NCI-H1048 (cell line): ENCODE measurements around the gene TP73.
"Not testable (repeated sequence)": the region's sequence is repeated elsewhere in the genome, so short reads cannot be mapped to it uniquely, and the experiment has no call there.

ENCODE experiments used
- DNase-seq: peaks from one replicate; lab custom pipeline; 2025; lab: John Stamatoyannopoulos, UW

Gene TP73

DNA sequence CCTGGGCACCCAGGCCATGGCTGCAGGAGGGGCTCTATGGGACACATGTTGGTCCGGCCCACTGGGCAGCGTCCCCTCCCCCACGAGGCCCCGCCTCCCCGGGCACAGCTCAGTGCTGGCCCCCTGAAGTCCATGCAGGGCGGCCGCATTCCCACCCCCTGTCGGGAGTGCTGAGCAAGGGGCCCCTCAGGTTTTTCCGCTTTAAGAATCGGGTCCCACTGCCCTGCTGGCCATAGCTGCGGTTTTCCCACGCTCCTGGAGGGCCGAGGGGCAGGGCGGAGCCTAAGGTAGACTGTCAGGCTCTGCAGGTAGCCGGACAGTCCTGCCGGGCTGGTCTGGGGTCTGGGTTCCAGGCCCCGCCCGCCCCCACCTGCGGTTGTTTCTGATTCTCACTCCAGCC lies 56.5 kb downstream of the TP73 start:
- DNase-seq: no peak

DNA sequence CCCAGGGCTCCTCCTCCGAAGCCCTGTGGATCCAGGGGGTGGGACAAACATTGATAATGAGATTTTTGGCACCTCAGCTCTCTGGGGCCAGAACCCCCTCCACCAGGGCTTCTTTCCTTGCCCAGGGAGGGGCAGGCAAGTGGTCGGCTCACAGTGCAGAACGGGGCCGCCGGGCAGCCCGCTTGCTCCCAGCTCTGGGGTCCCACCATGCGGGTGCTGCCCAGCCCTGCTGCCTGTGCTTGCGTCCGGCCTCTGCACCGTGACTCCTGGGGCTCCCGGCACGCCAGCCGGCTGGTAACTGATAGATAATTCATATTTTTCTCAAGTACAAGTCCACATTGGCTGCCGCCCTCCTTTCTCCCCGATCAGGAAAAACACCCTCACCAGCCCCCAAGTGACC lies 57.9 kb downstream of the TP73 start:
- DNase-seq: no peak

DNA sequence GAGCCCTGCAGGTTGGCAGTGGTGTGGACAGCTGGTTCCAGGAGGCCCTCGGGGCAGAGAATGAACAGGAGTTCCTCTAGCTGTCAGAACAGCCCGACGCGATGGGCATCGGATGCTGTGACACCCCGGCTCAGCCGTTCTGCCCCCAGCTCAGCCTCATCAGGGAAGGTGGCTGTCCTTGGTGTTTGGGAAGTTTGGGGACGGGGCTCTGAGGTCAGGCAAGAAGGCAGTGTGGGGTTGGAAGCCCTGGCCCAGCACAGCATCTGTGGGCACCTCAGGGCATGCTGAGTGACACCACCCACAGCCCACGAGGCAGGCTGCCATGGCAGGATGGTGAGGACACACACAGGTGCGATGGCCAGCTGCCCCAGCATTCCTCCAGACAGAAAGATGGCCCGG lies 59.1 kb downstream of the TP73 start:
- no peak for DNase-seq

DNA sequence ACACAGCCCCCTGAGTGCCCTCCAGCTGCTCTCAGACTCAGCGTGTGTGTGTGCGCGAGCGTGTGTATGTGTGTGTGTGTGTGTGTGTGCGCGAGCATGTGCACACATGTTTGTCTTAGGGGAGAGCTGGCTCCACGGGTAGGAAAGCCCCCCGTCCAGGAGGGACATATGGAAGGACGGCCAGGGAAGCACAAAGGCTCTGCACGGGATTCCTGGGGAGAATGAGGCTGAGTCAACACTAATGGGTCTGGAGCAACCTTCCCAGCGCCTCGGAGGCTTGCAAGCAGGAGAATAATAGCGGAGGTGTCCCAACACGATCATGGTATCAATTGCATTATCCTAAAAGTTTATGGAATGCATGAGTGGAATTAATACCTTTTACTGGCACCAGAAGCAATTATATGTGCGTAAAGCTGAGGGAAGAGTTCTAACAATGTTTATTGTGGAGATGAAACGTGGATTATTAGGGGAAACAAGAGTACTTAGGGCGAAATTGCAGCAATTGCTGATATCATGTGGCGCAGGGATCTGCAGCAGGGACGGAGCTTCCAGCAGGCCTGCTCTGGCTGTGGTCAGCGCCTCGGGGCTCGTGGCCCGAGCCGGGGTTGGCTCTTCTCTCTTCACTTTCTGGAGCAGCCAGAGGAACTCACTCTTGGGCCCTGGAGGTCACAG lies 59.6 kb downstream of the TP73 start:
- DNase-seq: no peak

DNA sequence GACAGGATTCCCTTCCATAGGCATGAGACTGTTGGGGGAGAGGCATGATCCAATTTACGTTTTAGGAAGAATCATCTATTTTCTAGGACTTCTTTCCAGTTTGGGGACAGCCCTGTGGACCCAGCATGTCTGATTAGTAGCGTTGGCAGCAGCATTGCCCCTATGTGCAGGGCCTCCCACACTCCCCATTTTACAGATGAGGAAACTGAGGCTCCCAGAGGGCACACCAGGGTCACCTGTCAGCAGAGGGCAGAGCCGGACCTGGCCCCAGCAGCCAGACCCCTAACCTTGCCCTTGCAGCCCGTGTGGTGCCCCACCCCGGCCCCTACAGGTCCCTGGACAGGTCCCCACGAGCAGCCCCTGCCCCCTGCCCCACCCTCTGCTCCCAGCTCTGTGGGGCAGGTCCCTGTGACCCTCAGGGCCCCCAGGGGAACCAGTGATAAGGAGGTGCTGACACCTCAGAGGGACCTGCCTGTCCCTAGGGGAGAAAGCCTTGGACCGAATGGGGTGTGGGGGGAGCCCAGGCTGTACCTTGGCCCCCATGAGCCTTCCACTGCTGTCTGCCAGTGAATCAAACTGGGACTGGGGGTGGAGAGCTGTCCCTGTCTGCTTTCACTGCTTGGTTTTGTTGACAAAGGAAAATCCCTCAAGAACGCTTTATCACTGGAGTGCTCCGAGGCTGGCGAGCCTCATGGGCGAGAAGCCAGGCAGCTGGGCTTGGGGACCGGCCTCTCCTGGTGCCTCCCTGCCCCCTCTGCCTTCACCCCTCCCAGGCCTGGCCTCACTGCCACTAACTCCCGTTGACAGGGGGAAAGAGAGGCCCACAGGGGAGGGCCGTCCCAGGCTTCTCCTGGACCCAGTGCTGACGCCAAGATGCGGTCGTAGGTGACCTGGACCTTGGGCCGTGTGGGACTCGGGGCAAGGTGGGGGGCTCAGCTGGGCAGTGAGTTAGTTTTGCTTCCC lies 60.5 kb downstream of the TP73 start:
- no peak for DNase-seq

DNA sequence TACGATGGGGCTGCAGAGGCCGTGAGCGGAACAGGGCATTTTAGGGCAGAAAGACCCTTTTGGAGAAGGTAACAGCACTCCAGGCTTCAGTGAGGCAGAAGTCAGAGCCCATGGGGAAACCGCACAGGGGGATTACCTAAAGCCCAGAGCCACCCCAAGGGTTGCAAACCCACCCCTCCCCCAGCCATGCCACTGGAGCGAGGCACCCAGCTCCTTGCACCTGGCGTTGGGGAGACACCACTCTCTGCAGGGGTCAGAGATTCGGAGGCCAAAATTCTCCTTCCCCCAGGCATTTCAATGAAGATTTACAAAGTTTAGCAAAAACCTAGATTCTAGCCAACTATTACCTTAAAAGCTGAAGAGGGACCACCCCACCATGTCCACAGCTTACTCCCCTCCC lies 61.5 kb downstream of the TP73 start:
- DNase-seq: no peak

DNA sequence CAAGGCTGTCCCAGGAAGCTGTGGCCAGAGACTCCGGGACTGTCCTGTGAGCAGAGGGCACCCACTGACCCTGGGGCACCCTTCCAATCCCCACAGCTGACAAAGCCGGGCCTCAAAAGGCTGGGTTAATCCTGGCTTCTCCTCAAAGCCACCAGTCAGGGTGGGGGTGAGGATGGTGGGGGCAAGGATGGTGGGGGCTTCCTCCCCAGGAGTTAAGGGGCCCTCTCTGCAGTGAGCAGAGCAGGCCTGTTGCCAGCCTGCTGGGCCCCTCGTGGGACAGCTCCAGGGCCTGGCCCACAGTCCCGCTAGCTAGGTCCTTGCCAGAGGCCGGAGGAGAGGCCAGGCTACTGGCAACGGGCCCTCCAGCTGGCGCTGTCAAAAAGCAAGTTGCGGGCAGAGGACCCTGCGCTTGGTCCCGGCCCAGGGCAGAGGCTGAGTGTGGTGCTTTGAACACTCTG lies 62.0 kb downstream of the TP73 start:
- no peak for DNase-seq

DNA sequence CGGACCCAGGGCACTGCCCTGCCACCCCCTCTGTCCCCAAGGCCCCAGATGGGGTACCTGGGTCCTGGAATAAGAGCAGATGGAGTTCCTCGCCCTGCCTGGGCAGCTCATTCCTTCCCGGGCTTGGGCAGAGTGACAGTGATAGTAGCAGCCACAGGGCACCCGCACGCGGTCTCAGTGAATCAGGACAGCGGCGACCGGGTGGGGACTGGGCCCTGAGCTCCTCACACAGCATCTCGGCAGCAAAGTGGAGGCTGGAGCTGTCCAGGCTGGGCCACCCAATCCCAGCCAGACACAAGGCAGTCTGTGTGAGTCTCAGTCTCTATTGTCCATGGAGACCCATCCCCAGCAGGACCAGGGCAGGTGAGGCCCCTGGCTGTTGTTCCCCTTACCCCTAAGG lies 62.5 kb downstream of the TP73 start:
- DNase-seq: no peak

DNA sequence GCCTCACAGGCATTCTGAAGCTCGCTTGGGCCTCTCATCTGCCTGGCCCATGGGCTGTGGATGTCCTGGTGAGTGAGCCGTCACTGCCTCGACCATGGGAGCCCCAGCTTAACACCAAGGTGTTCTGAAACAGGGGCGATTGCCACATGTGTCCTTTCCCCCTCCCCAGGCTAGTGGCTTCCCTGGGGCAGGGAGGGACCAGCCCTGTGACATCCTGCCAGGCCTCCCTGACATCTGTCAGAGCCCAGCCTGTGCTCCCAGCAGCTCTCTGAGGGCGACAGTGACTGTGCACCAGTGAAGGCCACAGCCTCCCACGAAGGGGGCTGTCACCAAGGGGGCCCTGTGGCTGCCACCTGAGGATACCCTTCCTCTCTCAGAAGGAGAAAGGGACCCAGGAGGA lies 64.0 kb downstream of the TP73 start:
- DNase-seq: no peak

DNA sequence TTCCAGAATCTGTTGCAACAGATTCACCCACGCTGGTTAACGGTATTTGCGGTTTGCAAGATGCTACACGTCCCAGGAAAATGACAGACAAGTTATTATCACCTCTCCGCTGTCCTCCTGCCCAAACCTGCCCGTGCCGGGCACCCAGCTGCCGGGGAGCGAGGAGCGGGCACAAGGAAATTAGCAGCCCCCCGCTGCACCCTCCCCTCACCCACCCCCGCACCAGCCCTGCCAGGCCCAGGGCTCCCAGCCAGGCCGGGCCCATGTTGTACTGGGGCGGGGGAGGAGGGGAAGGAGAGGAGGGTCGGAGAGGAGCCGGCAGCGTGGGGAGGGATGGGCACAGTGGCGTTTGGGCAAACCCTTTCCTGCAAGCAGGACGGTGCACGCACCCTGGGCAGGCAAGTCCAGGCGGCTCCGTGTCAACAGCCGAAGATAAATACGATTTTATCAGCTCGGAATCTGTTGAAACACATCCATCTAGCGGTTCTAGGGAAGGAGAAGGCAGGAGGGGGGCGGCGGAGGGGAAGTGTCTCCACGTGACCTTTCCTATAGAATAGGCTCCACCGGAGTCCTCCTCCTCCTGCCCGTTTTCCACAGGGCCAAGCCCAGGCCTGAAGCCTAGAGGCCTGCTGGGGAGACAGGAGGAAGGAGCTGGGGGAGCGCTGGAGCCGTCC lies 64.9 kb downstream of the TP73 start:
- DNase-seq: no peak

DNA sequence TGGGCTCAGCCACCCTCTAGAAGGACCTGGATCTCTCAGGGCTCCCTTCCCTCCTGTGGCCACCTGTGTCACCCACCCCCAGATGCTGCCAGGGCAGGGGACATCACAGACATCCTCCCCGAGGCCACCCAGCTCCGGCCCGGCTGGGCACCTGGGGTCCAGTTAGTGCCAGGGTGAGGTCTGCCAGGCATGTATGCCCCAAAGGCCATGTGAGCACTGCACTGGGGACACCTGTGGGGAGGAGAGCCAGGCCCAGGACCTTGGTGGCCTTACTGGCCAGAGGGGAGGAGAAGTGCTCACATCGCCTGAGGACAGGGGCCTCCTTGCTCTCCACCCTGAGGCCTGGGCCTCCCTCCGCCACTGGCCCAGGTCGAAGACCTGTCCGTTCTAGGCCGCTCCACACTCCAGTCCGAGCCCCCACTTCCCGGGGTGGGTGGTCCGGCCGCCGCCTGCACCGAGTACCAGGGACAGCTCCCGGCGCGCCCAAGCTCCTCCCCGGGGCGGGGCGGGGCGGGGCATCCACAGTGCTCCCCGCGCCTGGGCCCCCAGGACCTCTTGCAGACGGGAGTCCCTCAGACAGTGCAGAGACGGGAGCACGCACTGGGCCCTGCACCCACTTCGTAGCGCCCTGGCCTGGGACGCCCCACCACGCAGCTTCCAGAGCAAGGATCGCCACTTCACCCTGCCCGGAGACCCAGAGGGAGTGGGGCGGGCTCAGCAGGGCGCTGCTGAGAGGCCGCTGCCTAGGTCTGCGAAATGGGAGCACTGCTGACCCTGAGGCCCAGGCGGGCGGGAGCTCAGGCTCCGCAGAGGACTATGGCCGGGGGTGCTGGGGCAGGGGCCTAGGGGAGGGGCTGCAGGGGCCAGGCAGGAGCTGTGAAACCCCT lies 65.6 kb downstream of the TP73 start:
- DNase-seq: no peak

DNA sequence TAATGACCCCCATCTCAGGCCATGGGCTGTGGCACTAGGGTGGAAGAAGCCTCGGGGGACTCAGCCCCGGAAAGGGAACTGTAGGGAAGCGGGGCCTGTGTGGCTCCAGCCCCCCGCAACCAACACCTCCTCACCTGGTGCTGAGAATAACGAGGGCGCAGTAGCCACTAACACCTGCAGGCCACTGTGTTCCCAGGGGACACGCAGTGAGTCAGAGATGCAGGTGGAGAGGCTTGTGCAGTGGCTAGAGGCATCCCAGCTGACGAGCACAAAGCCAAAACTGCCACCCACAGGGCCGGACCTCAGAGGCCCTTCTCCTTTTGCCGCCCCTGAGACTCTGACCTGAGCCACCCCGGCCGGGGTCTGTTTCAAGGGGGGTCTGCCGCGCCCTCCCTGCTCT lies 66.4 kb downstream of the TP73 start:
- no peak for DNase-seq

DNA sequence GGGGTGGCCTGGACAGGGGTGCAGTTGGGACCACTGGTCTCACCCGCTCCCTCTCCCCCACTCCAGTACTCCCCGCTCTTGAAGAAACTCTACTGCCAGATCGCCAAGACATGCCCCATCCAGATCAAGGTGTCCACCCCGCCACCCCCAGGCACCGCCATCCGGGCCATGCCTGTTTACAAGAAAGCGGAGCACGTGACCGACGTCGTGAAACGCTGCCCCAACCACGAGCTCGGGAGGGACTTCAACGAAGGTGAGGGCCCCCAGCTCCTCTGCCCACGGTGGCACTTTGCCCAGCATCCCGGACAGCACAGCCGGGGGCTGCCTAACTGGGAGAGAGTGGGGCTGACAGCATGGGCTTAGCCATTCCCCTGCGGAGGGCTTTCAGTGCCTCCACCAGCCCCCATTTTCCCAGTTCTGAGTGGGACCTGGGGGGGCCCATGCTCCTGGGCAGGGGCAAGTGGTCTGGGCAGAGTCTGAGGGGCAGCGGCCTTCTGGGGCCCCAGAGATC lies 69.7 kb downstream of the TP73 start:
- DNase-seq: no peak

DNA sequence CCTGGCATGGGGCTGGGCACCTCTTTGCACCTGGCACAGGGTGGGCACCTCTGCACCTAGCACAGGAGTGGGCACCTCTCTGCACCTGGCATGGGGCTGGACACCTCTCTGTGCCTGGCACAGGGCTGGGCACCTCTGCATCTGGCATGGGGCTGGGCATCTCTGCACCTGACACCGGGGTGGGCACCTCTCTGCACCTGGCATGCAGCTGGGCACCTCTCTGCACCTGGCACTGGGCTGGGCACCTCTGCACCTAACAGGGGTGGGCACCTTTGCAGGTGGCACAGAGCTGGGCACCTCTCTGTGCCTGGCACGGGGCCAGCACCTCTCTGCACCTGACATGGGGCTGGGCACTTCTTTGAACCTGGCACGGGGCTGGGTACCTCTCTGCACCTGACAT lies 70.5 kb downstream of the TP73 start:
- DNase-seq: no peak

DNA sequence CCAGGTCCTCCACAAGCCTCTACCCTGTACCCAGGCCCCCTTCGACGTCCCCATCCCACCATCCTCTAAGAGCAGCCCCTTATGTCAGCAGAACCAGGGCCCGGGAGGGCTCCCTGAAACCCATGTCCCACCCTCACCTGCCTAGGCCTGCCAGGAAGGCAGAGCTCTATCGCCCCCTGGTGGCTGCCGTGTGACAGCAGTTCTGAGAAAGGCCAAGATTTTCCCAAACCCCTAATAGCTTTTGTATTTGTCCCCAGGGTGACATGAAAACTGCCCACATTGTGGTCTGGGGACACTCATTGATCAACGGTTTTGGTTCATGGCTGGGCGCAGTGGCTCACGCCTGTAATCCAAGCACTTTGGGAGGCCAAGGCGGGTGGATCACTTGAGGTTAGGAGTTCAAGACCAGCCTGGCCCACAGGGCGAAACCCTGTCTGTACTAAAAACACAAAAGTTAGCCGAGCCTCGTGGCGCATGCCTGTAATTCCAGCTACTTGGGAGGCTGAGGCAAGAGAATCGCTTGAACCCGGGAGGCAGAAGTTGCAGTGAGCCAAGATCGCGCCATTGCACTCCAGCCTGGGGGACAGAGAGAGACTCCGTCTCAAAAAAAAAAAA lies 72.2 kb downstream of the TP73 start:
- not testable (repeated sequence) for DNase-seq

DNA sequence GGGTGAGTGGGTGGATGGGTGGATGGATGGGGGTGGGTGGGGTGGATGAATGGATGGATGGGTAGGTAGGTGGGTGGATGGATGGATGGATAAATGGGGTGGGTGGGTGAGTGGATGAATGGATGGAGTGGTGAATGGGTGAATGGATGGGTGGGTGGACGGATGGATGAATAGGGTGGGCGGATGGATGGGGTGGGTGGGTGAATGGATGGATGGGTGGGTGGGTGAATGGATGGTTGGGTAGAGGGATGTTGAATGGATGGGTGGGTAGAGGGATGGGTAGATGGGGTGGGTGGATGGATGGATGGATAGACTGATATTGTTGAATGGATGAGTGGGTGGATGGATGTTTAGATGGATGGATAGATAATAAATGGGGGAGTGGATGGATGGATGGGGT lies 73.0 kb downstream of the TP73 start:
- no peak for DNase-seq

DNA sequence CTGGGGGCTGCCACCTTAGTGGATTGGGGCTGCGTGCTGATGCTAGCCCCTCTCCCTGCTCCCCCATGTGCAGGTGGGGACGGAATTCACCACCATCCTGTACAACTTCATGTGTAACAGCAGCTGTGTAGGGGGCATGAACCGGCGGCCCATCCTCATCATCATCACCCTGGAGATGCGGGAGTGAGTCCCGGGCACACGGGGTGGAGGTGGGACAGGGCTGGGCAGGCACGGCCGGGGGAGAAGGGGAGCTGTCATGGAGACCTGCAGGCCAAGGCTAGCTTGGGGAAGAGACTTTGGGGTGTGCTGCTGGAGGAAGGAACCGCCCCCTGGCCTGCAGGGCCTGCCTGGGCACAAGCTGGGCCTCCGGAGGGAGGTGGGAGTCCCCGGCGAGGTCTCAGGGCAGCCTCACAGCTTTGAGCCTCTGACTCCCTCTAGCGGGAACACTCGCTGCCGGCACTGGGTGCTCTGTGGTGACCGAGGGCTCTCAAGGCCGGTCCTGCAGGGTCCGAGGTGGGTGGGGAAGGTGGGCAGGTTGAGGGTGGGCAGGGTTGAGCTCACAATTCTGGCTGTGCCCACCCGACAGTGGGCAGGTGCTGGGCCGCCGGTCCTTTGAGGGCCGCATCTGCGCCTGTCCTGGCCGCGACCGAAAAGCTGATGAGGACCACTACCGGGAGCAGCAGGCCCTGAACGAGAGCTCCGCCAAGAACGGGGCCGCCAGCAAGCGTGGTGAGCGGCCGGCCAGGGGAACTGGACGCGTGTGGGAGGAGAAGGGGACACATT lies 74.9 kb downstream of the TP73 start:
- no peak for DNase-seq

DNA sequence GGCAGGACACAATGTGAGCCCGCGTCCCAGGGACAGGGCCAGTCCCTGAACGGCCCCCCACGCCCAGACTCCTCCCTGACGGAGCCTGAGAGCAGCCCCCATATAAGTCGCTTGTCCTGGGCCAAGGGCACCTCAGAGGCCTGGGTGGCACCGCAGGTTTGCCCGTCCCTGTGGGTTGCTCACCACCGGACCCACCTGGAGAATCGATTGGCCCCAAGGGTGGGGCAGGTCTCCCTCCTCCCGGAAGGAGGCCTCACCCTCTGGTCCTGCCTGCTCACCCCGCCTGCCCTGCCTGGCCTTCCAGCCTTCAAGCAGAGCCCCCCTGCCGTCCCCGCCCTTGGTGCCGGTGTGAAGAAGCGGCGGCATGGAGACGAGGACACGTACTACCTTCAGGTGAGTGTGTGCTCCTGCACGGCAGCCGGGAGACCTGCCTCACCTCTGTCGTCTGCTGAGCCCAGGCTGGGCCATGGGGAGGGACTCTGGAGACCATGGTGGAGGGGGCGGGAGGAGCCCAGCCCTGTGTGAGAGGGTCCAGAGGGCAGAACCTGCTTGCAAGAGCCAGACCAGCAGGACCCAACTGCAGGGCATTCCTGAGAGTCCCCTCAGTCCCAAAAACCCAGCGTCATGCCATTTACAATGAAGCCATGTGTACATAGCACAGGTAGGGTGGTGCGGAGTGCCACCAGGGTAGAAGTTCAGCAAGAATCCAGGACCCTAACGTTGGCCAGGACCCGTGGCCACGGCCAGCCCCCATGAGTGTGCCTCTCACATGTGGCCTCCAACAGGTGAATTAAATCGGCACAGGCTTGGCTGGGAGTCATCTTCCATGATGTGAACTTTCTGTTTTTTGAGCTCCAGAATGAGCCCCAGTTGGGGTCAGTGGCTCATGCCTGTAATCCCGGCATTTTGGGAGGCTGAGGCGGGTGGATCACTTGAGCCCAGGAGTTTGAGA lies 75.8 kb downstream of the TP73 start:
- DNase-seq: no peak
